Fibroblast of upper back skin (primary cell): ENCODE measurements around the gene WNK2.
A peak's percentile ranks its signal among the peaks of the same experiment; 100 is the strongest.

Experiments used
- DNase-seq: peaks from one replicate; pipeline ENCODE4 v3.0.0-alpha.2; 2013

WNK2 gene

DNA sequence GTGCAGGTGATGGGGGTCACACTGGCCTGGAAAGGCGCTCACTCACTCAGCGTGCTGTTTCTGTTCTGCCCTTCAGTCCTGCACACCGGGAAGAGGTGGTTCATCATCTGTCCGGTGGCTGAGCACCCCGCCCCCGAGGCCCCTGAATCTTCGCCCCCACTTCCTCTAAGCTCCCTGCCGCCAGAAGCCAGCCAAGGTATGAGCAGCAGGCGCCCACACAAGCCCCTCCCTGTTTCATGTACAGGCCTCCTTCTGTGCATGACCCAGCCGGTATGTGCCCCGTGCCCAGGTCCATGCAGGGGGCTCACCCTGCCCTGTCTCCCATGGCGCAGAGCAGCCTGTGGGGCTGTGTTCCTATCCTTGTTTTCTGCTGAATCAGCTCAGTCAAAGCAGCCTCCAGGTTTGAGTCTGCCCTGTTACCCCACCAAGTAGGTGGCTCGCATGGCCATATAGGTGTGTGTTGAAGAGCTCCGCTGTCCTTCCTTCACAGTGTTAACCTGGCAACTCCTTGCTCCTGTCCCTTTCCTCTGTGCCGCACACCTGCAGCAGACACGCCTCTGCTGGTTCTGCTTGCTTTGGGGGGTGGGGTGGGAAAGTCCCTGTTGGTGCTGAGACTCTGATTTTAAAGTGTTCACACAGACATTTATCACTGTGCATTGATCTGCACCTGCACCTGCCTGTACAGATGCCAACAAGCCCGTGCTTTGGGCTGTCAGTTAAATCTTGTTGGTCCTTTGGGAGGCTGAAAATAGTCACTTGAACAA is 84.8 kb downstream of the WNK2 start:
- no peak for DNase-seq

DNA sequence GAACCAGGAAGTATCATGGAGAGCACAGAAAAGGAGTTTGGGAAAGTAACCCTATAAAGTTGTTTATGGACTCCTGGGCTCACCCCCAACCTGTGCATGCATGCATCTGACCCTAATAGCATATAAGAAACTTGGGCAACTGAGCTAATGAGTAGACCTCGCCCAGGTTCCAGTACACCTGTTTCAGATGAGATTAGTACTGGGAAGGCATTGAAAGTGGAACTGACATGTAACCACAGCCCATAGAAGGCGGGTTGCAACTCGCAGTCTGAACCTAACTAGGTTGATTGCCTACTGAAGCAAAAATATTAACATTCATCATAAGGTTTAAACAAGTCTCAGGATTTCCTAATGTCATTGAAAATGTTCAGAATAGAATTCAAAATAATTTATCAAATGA is 87.0 kb downstream of the WNK2 start:
- DNase-seq = no peak

DNA sequence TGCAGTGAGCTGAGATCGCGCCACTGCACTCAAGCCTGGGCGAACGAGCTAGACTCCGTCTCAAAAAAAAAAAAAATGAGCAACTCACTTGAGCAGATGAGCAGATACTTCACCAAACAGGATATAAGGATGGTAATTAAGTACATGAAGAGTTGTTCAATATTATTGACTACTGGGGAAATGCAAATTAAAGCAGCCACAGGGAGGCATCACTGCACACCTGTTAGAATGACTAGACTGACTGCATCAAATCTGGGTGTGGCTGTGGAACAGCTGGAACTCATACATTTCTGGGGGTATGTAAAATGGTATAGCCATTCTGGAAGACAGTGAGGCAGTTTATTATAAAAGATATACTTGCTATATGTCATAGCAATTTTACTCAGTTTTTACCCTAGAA is 93.0 kb downstream of the WNK2 start:
- no peak for DNase-seq

DNA sequence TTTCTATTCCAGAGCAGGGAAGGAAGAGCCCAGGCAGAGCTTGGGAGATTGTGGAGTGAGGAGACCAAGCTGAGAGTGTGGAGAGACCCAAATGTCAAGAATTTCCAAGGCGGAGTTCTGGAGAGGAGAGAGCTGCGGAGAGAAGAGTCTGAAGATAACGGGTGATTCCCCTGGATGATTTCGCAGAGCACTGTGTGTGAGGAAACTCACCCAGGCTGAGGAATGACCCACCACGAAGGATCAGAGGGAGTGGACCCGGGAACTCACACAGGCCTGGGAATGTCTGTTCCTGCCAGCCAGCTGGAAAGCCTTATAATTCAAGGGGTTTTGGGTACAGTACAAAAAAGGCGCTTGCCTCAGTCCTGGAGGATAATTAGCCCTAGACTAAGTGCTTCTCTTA is 94.2 kb downstream of the WNK2 start:
- no peak for DNase-seq

DNA sequence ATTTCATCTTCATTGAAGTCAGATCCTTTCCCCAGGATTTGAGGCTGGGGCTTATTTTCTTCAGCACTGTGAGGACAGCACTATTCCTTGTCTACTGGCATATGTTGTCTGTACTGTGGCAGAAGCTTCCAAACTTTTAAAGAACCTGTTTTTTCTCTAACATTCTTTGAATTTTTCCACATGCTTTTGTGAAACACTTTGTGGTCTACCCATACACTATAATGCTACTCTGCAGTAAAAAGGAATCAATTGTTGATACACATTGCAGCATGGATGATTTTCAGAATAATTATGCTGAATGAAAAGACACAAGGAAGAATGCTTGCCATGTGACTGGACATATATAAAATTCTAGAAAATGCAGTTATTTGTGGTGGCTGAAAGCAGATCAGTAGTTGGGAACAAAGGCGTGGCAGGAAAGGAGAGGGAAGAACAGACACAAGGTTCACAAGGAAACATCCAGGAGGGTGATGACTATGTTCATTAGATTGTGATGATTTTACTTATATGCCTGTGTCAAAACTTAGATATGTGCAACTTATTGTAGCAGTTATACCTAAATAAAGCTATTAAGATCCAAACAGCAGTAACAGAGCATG is 96.8 kb downstream of the WNK2 start:
- no peak for DNase-seq

DNA sequence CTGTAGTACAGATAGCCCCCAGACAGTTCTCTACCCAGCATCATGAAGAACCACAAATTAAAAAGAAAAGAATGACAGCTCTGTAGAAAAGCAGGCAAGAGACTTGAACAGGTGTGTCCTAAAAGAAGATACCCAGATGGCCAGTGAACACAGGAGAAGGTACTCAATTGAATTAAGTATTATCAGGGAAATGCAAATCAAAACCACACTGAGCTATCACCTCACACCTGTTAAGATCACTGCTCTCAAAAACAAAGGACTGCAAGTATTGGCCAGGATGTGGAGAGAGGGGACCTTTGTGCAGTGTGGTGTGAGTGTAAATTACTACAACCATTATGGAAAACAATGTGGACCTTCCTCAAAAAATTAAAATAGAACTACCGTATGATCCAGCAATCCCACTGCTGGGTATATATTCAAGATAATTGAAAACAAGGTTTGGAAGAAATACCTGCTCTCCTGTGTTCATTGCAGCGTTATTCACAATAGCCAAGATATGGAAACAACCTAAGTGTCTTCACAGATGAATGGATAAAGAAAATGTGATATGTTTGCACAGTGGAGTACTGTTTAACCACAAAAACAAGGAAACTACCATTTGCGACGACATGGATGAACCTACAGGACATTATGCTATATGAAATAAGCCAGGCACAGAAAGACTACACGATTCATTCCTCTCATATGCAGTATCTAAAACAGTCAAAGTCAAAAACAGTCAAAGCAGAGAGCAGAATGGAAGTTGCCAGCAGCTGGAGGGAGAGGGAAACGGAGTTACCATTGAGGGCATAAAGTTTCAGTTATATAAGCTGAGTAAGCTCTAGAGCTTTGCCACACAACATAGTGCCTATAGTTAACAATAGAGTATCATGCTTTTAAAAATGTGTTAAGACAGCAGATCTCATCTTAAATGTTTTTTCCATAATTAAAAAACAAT is 102.6 kb downstream of the WNK2 start:
- DNase-seq = no peak

DNA sequence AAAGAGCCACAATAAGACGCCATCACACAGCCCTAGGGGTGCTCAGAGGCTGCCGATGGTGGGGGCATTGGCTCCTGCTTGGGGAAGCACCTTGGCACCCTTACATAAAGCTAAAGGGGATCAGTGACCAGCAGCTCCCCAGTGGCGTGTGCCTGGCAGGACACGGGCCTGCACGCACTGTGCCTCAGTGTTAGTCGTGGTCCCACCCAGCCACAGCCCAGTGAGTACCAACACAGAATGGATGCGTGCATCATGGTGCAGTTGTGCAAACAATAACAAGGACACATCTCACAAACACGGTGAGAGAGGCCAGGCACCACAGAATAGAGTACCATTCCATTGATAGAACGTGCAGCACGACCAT is 103.2 kb downstream of the WNK2 start:
- DNase-seq = no peak

DNA sequence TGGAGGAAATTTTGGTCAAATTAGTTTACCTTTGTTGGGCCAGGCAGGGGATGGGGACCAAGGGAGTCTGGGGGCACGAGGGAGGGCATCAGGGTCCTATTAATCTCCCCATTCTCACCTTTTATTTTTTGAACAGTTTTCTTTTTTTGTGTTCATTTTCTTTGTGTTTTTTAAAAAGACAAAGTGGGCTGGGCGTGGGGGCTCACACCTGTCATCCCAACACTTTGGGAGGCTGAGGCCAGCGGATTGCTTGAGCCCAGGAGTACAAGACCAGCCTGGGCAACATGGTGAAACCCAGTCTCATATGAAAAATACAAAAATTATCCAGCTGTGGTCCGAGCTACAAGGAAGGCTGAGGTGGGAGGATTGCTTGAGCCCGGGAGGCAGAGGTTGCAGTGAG is 103.7 kb downstream of the WNK2 start:
- no peak for DNase-seq

DNA sequence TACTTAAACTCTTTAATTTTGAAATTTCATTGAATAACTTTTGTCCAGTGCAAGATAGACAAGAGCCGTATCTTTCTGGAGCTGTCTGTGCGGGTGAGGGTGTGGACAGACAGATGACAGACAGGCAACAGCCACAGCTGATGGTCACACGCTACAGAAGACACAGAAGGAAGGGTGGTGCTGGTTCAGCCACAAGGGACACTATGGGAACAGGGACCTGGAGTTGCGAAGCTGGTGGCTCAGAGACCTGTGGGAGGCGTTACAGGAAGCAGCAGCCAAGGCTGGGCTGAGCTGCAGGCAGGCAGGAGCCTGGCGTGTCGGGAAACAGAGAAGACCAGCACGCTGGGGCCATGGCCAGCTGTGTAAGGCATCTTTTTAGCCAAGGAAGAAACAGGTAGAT is 104.4 kb downstream of the WNK2 start:
- DNase-seq = no peak

DNA sequence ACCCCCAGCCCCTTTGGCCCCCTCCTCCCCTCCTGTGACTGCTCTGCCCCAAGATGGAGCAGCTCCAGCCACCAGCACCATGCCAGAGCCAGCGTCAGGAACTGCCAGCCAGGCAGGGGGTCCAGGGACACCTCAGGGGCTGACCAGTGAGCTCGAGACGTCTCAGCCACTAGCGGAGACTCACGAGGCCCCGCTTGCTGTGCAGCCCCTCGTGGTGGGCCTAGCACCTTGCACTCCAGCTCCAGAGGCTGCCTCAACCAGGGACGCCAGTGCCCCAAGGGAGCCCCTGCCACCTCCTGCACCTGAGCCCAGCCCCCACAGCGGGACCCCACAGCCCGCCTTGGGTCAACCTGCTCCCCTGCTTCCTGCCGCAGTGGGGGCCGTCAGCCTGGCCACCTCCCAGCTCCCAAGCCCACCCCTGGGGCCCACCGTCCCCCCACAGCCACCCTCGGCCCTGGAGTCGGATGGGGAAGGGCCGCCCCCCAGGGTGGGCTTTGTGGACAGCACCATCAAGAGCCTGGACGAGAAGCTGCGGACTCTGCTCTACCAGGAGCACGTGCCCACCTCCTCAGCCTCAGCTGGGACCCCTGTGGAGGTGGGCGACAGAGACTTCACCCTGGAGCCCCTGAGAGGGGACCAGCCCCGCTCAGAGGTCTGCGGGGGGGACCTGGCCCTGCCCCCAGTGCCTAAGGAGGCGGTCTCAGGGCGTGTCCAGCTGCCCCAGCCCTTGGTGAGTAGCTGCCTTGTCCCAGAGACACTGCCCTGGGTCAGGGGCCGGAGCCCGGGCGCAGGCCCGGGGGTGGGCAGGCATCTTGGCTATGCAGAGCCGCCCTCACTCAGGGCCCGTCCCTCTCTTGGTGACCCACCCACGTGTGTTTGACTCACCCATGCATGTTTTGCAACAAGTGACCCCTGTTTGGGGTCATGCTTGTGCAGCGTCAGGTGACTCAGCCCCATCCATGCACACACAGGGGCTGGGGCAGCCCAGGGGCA is 105.2 kb downstream of the WNK2 start:
- DNase-seq = peak; percentile 2

DNA sequence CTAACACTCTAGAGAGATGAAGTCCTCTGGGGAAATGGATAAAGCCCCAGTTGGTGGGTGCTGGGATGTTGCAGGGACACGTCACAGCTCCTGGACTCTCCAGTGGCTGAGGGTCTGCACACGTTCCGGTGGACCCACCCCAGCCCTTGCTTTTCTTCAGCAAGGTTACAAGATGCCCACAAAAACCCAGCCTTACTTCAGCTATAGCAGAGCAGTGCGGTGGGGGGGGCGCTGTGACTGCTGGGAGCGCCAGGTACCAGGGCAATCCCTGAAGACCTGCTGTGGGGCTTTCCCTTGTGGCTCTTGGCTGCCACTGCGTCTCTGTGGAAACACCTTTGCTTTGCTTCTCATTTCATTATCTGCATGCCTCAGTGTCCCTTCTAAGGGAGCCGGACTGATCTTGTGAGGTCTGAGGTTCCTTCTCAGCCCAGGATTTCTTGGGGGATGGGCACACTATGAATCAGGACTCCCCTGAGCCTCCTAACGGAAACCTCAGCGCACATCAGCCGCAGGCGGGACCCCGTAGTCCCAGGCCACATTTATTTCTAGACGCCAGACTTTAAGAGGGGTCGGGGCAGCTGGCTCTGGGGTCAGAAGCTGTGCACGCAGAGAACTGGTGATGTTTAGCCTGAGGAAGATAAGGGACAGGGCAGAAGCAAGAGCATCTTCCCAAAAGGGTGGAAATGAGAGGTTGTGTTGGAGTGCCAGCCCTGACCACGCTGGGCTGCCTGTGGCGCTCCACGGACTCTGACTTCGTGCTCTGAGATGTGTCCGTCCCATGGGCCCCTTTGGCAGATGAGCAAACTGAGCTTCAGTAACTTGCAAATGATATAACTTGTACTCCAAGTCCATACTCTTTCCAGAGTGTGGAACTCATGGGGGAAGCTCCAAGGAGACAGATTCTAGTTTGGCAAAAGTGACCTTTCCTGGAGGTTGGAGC is 106.8 kb downstream of the WNK2 start:
- no peak for DNase-seq

DNA sequence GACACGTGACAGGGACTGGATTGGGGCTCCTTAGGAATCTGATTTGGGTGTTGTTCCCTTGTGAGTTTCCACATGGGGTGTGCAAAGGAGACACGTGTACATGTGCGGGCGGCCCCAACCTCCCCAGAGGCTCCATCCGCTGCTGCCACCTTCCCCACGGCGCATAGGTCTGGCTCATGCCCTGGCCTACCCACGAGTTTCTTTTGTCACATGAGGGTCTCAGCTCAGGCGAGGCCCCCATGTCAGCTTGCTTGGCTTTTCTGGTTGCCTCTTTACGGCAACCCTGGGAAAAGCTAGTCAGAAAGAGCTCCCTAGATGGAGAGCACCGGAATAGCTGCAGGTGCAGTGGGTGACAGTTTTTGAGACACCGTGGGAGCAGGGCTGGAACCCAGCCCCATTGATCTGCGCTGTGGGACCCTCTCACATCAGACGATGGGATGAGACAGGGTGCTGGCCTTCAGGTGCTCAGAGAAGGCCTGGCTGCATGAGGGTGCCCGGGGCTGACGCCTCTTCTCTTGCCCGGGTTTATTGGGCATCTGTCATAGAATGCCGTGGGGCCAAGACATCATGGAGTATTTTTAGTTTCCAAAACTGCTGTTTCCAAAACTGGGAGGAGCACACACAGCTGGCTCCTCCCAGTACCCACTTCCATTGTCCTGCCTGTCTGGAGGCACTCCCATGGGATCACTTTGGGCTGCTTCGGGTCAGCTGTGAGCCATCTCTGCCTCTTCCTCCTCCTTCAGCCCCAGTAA is 107.8 kb downstream of the WNK2 start:
- DNase-seq = no peak

DNA sequence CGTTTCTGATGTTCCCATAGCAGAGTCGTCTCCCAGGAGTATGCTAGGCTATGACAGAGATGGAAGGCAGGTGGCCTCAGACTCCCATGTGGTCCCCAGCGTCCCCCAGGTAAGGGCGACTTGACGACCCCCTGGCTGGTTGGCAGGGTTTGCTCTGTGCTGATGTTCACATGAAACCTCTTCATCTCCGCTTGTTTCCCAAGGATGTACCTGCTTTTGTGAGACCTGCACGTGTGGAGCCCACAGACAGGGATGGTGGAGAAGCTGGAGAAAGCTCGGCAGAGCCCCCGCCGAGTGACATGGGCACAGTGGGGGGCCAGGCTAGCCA is 108.3 kb downstream of the WNK2 start:
- no peak for DNase-seq

DNA sequence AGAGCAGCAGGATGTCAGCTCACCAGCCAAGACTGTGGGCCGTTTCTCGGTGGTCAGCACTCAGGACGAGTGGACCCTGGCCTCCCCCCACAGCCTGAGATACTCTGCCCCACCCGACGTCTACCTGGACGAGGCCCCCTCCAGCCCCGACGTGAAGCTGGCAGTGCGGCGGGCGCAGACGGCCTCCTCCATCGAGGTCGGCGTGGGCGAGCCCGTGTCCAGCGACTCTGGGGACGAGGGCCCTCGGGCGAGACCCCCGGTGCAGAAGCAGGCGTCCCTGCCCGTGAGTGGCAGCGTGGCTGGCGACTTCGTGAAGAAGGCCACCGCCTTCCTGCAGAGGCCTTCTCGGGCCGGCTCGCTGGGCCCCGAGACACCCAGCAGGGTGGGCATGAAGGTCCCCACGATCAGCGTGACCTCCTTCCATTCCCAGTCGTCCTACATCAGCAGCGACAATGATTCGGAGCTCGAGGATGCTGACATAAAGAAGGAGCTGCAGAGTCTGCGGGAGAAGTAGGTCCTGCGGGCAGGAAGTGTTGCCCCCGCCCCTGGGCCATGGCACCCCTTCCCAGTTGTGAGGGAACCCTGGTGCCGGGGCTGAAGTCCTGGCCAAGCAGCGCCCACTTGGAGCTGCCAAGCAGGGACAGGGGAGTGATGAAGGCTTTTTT is 108.9 kb downstream of the WNK2 start:
- DNase-seq = no peak

DNA sequence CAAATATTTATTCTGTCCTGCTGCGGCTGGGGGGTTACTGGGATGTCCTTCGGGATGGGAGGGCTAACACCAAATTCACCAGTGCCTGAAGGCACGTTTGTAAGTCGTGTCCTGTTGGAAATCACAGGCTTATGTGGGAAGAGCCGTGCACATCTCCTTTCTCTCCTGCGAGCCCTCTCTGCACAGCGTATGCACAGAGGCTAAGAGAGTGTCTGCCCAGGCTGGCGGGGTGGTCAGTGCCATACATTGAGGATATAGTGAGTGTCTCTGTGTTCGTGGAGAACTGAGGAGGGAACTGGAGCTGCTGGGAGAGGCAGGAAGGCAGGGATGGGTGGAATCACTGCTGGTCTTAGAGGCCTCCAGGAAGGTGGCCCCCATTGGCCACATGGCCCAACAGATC is 110.1 kb downstream of the WNK2 start:
- no peak for DNase-seq

DNA sequence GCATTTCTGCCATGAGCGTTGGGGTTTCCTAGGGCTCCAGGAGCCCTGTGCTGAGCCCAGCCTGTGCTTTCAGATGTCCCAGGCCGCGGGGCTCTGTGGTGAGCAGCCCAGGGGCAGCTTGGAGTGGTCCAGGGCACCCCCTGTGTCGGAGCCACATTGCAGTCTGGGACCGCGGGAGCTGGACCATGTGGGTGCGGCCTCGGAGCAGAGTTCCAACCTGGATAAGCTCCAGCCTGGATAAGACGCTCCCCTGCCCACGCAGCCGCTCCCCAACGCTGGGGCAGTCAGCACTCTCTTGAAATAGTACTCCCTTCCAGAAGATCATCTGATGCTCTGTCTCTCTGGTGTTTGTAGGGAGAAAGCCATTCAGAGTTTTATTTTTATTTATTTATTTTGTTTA is 111.1 kb downstream of the WNK2 start:
- DNase-seq = no peak

DNA sequence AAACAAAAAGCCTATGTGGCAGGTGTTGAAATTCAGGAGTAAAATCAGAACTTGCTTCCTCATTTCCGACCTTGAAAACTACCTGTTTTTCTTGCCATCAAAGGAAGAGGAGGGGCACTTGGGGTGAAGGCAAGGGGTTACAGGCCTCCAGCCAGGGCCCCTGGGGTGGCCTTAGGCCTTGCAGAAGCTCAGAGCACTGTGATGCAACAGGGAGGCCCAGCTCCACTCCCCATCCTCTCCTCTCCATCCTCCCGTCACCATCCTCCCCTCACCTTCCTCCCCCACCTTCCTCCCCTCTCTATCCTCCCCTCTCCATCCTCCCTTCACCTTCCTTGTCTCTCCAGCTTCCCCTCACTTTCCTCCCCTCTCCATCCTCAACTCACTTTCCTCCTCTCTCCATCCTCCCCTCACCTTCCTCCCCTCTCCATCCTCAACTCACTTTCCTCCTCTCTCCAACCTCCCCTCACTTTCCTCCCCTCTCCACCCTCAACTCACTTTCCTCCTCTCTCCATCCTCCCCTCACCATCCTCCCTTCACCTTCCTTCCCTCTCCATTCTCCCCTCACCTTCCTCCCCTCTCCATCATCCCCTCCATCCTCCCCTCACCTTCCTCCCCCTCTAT is 111.6 kb downstream of the WNK2 start:
- no peak for DNase-seq

DNA sequence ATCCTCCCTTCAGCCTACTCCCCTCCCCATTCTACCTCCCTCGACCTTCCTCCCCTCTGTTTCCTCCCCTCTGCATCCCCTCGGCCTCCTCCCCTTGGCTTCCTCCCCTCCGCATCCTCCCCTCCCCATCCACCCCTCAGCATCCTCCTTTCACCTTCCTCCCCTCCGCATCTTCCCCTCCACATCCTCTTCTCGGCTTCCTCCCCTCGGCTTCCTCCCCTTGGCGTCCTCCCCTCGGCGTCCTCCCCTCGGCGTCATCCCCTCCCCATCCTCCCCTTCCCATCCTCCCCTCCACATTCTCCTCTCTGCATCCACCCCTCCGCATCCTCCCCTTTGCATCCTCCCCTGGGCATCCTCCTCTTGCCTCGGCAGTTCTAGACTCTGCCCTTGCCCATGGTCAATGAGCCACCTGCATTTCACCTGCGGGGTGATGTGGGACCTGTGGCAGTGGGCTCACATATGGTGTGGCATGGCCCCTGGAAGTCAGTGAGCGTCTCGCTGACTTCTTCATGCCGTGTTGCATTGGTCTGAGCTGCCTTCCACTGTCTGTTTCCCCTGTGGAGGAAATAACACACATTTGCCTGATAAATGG is 113.0 kb downstream of the WNK2 start:
- DNase-seq = no peak
